SU-DHL-6 (cell line): Measurements from ENCODE around the gene SLC37A3.

ENCODE experiments used
- H2AFZ ChIP-seq: fragments of 200-600 bp; sonication (generic); 2 replicates; pipeline ENCODE4 v1.6.1; 2014; ENCODE audit warnings: low read depth, mild to moderate bottlenecking, moderate library complexity, mixed read lengths, antibody characterized with exemption, low read length; ENCODE audit not compliant: severe bottlenecking
- H3F3A ChIP-seq: fragments of 200-600 bp; shearing (Covaris generic); 2 replicates; pipeline ENCODE4 v1.6.0; 2016; ENCODE audit warnings: antibody characterized with exemption, mild to moderate bottlenecking; ENCODE audit not compliant: insufficient read depth
- H3K27ac ChIP-seq: fragments of 200-600 bp; sonication (generic); 2 replicates; pipeline ENCODE4 v1.5.1; 2016; ENCODE audit warnings: low read depth, mild to moderate bottlenecking, low read length, moderate library complexity, mixed read lengths
- H3K27me3 ChIP-seq: fragments of 200-600 bp; sonication (generic), shearing (Covaris generic); 2 replicates; pipeline ENCODE4 v1.6.0; 2014; ENCODE audit warnings: mild to moderate bottlenecking, low read length
- H3K36me3 ChIP-seq: fragments of 200-600 bp; sonication (generic); 2 replicates; pipeline ENCODE4 v1.6.1; 2014; ENCODE audit warnings: mild to moderate bottlenecking, low read length, mixed read lengths
- H3K4me2 ChIP-seq: fragments of 300-600, 200-600 bp; shearing (Covaris generic), sonication (generic); 2 replicates; pipeline ENCODE4 v1.6.0; 2014; ENCODE audit warnings: low read length, low read depth, mild to moderate bottlenecking; ENCODE audit not compliant: poor library complexity, severe bottlenecking
- H3K4me3 ChIP-seq: fragments of 200-600 bp; sonication (generic); 2 replicates; pipeline ENCODE4 v1.5.1; 2014; ENCODE audit warnings: antibody characterized with exemption, low read length, mild to moderate bottlenecking, mixed read lengths; ENCODE audit not compliant: insufficient read depth, poor library complexity, severe bottlenecking
- H3K79me2 ChIP-seq: fragments of 200-600 bp; sonication (generic); 2 replicates; pipeline ENCODE4 v1.6.1; 2014; ENCODE audit warnings: mild to moderate bottlenecking, low read length, moderate library complexity; ENCODE audit not compliant: insufficient read depth
- H3K9ac ChIP-seq: fragments of 200-600 bp; sonication (generic); 2 replicates; pipeline ENCODE4 v1.7.0; 2014; ENCODE audit warnings: mild to moderate bottlenecking, low read length
- H3K9me2 ChIP-seq: fragments of 200-600 bp; sonication (generic); replicated peaks from 2 replicates; pipeline ENCODE4 v1.6.1; 2014; ENCODE audit warnings: low read length; ENCODE audit not compliant: insufficient read depth
- H3K9me3 ChIP-seq: fragments of 200-600 bp; sonication (generic); 2 replicates; pipeline ENCODE4 v1.6.1; 2014; ENCODE audit warnings: low read length, mixed read lengths; ENCODE audit not compliant: insufficient read depth
- H4K20me1 ChIP-seq: fragments of 200-600 bp; sonication (generic); 2 replicates; pipeline ENCODE4 v1.6.1; 2014; ENCODE audit warnings: low read depth, mild to moderate bottlenecking, antibody characterized with exemption, low read length, moderate library complexity, mixed read lengths
- EZH2phosphoT487 ChIP-seq: fragments of 200-600 bp; sonication (generic), shearing (Covaris generic); conservative IDR thresholded peaks from 2 replicates; pipeline ENCODE4 v1.6.1; 2018; ENCODE audit warnings: mild to moderate bottlenecking, antibody characterized with exemption, low read length, moderate library complexity, mixed read lengths
- TF ChIP-seq, protein P1 (sequence below): fragments of 200-600 bp; sonication (generic); IDR thresholded peaks from one replicate; pipeline ENCODE4 v1.5.1; 2017; ENCODE audit warnings: antibody characterized with exemption, mild to moderate bottlenecking, low read length, moderate library complexity; ENCODE audit not compliant: insufficient read depth, poor library complexity, severe bottlenecking

SLC37A3 gene

GRCh38 chr7:140316165-140316661 lies 82.1 kb downstream of the SLC37A3 start:
- H3K36me3 ChIP-seq: no peaks in the 10 kb centered on the region
- no peaks in the 10 kb centered on the region for H3K9me3 ChIP-seq
- no peak overlapping the region for H2AFZ ChIP-seq
- H3K79me2 ChIP-seq: no peaks in the 10 kb centered on the region
- H3K4me3 ChIP-seq: no peak overlapping the region
- no peak overlapping the region for H3K4me2 ChIP-seq
- no peaks in the 10 kb centered on the region for H3K27me3 ChIP-seq
- H4K20me1 ChIP-seq: no peaks in the 10 kb centered on the region
- H3K9me2 ChIP-seq: no peaks in the 10 kb centered on the region
- H3K9ac ChIP-seq: no peak overlapping the region
- no peaks in the 10 kb centered on the region for H3F3A ChIP-seq
- H3K27ac ChIP-seq: no peak overlapping the region
- TF ChIP-seq EZH2phosphoT487: no peak
- TF ChIP-seq, protein P1, sequence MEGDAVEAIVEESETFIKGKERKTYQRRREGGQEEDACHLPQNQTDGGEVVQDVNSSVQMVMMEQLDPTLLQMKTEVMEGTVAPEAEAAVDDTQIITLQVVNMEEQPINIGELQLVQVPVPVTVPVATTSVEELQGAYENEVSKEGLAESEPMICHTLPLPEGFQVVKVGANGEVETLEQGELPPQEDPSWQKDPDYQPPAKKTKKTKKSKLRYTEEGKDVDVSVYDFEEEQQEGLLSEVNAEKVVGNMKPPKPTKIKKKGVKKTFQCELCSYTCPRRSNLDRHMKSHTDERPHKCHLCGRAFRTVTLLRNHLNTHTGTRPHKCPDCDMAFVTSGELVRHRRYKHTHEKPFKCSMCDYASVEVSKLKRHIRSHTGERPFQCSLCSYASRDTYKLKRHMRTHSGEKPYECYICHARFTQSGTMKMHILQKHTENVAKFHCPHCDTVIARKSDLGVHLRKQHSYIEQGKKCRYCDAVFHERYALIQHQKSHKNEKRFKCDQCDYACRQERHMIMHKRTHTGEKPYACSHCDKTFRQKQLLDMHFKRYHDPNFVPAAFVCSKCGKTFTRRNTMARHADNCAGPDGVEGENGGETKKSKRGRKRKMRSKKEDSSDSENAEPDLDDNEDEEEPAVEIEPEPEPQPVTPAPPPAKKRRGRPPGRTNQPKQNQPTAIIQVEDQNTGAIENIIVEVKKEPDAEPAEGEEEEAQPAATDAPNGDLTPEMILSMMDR: no peak

DNA sequence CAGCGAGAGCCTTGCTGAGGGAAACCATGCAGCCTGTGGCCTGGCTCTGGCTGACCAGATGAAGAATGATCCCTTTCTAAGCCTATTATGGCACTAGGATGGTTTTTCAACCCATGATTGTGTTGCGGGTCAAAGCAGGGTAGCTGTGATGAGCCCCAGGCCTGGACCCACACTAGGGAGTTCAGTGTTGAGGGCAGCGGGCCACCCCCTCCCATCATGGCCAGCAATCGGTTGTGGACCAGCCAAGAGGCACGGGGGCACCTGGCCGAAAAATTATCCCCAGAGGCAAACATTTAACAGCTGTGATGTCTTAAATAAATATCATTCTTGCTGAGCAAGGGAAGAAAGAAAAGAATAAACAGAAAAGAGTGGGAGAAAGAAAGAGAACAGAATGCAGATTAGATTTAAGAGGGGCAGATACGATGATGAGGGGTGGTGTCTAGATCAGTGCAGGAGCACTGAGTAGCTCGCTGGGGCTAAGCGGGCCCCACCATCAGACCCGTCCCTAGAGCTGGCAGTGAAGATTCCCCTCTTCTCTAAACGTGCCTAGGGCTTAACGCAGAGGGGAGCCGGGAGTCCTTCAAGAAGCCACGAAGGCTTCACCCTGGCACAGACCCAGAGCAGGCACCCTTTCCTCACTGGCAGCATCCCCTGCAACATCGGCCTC lies 82.7 kb downstream of the SLC37A3 start:
- H3F3A ChIP-seq: no peaks in the 10 kb centered on the region
- H3K9me3 ChIP-seq: no peaks in the 10 kb centered on the region
- H3K79me2 ChIP-seq: no peaks in the 10 kb centered on the region
- no peak overlapping the region for H2AFZ ChIP-seq
- no peak overlapping the region for H3K27ac ChIP-seq
- no peaks in the 10 kb centered on the region for H3K36me3 ChIP-seq
- H3K9me2 ChIP-seq: no peaks in the 10 kb centered on the region
- no peak overlapping the region for H3K9ac ChIP-seq
- no peak overlapping the region for H3K4me2 ChIP-seq
- H3K4me3 ChIP-seq: no peak overlapping the region
- no peaks in the 10 kb centered on the region for H3K27me3 ChIP-seq
- H4K20me1 ChIP-seq: no peaks in the 10 kb centered on the region
- no peak for TF ChIP-seq EZH2phosphoT487
- TF ChIP-seq, protein P1: no peak

- Histone ChIP-seq H3K36me3 (no peaks in the 10 kb centered on the region), H3K9ac (no peak overlapping the region), H3F3A (no peaks in the 10 kb centered on the region), H3K27me3 (no peaks in the 10 kb centered on the region), H3K9me2 (no peaks in the 10 kb centered on the region), H3K9me3 (no peaks in the 10 kb centered on the region), H4K20me1 (no peaks in the 10 kb centered on the region), H3K4me3 (no peak overlapping the region), H3K79me2 (no peaks in the 10 kb centered on the region), H3K27ac (no peak overlapping the region), H2AFZ (no peak overlapping the region), H3K4me2 (no peak overlapping the region)
- TF ChIP-seq, protein P1: no peak
- TF ChIP-seq EZH2phosphoT487: no peak
These were observed 83.5 kb downstream of the SLC37A3 start for GRCh38 chr7:140314573-140315480.
